HG02938 (cell line): ENCODE measurements around the gene FAM181A.

ENCODE experiments used
- ATAC-seq: cut with Tn5 transposase; IDR thresholded peaks from one replicate; pipeline ENCODE4 v1.9.1; 2021; ENCODE audit warnings: mild to moderate bottlenecking, moderate library complexity; ENCODE audit not compliant: unreplicated experiment

FAM181A gene

DNA sequence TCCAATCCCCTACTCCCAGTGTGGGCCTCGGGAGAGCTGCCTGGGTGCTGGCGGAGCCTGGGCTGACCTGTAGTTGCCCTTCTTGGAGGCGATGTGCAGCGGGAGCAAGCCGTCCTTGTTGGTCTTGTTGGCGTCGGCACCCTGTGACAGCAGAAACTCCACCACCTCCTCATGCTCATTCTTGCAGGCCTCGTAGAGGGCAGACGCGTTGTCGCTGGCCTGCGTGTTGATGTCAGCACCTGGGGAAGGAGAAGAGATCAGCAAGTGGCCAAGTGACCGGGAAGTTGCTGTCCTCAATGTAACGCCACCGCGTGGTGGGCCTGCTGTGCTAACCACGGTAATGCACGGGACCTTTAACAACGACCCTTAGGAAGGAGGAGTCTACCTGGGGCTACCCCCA is 20.1 kb downstream of the FAM181A start:
- ATAC-seq, result no peak

DNA sequence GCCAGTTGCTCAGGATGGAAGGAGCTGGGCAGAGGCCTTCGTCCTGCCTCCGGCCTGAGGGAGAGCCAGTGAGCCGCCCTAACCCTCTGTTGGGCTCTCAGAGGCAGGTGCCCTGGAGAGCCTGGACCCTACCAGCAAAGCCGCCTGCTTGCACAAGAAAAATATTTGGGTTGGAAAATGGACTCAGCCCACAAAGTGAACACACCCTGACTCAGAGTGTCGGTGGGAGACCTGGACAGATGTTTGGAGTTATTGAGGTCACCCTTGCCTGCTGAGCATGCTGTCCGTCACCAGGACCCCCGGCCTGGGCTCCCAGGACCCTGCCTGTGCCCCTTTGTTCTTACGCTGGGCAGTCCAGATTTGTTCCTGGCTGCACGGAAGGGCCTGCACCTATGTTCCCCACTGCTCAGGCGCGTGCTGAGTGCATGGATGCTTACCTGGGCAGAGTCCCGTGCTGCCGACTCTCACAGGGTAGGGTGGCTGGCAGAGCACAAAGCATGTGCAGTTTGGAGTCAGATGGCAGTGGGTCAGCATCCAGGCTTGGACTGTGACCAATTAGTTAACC is 22.4 kb downstream of the FAM181A start:
- ATAC-seq, result no peak

DNA sequence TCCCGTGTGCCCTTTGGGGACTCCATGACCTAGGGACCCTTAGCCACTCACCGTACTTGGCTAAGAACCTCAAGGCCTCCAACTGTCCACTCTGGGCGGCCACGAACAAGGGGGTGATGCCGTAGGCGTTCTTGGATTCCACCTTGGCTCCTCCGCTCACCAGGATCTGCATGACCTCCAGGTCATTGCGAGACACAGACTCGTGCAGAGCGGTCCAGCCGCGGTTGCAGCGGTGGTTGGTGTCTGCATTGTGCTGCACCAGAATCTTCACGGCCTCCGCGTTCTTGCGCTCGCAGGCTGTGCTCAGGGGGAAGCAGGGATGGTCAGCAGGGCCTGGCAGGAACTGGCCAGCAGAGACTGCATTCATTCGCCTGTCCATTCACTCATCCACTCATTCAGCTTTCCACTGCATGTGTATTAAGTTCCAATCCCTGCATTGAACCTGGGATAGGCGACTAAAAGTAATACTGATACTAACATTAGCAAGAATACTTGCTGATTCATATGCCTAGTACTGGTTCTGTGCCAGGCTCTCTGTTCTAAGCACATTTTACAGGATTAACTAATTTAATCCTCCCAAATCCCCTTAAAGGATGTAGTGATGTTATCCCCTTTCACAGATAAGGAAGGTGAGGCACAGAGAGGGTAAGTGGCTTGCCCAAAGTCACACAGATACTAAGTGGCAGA is 23.9 kb downstream of the FAM181A start:
- ATAC-seq, result no peak

DNA sequence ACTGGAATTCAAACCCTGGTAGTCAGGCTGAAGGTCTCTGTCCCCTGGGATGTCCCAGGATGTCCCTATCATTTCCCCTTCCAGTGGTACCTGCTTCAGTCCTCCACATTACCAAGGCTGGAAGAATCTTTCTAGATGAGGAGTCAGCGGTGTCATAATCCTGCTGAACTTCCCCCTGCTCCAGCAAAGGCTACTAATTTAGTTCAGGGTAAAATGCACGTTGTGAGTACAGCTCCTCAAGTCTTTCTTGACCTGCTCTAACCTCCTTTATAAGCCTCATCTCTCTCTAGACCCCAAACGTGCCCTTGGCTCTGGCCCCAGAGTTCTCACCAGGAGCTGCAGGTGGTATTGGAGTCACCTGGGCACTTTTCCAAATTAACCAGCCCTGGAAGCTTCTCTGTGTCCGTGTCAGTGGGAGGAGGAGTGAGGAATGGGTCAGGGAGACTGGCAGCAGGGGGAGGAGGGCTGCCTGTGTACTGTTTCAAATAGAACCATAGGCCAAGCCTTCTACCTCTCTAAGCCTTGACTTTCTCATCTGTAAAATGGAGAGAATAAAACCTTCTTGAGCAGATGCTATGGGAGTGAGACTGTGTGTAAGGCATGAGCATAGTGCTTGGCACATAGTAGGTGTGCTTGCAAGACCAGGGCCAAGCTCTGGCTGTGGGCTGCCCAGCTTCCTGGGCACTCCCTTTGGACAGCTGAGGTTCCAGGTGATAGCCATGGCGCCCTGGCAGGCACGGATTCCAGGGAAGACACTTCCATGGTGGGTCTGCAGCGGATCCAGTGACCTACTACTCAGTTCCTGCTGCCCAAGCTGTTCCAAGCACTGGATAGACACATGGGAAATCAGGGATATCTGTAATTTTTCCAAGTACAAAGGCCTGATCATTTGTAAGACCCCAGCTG is 24.7 kb downstream of the FAM181A start:
- no peak for ATAC-seq

DNA sequence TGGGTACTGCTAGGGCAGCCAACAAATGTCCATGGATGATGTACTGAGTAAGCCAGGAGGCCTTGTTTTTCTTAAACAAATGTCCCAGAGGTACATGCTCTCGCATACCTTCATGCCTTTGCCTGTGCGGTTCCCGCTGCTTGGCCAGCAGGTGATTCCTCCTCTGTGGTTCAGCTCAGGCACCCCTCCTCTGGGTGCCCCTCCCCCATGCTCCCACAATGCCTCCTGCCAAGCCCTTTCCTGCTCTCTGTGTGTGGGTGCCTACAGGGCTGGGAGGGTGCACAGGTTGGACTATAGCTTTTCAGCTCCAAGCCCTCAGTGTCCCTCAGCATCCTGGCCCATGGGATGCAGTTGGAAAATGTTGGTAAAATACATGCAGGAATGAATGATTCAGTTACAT is 25.7 kb downstream of the FAM181A start:
- ATAC-seq, result no peak

DNA sequence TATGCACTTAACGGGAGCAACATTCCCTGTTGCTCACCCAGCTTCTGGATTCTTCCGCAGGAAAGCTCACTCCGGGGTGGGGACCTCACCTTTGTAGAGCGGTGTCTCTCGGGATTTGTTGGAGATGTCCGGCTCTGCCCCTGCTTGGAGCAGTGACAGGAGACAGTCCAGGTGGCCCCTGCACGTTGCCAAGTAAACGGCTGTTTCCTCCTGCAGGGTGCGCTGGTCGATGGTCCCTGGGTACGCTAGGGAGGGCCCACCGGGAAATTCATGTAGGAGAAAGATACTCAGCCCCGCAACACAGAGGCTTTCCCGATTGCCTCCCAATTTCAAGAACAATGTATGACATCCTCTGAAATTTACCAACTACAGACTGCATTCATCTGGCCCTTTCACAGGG is 26.1 kb downstream of the FAM181A start:
- no peak for ATAC-seq

DNA sequence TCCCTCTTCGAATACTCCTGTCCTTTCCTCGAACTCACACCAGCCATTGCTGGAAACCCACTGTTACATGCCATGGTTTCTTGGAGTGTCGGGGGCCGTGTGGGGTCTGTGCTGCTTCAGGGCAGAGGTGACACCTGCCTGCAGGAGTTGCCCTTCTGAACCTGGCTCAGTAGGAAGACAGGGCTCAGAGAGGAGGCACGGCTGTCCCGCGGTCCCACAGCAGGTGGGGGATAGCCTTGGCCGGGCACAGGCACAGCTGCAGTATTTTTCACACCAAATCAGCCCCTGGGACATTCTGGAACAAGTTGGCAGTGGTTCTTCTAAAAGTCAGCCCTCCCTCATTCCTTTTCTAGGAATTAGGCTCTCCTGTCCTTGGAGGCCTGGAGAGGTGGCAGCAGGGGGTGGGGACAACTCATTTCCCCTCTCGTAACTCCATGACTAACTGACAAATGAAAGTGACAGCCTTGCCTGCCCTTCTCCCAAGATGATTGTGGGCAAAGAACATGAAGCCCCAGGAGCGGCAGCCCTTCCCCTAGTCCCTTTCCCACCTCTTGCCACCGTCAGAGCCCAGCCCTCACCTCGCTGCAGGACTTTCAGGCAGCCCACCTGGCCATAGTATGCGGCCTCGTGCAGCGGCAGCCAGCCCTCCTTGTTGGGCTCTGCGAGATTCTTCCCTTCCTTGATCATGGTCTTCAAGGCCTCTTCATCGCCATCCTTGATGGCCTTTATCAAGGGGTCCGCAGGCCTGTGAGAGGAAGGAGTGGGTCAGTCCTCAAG is 26.8 kb downstream of the FAM181A start:
- no peak for ATAC-seq

DNA sequence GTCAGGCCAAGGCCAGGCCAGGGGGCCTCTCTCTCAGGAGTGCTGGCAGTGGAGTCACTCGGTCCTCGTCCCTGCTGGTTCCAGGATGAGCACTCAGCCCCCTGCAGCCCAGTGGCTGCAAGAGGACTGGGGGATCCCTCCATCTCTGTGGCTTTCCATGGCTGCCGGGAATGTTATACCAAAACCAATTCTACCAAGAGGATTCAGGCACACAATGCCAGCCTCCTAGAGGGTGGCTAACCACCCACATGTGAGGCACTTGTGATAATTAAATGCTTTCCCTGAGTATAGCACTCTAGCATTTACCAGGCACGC is 27.3 kb downstream of the FAM181A start:
- ATAC-seq, result no peak

DNA sequence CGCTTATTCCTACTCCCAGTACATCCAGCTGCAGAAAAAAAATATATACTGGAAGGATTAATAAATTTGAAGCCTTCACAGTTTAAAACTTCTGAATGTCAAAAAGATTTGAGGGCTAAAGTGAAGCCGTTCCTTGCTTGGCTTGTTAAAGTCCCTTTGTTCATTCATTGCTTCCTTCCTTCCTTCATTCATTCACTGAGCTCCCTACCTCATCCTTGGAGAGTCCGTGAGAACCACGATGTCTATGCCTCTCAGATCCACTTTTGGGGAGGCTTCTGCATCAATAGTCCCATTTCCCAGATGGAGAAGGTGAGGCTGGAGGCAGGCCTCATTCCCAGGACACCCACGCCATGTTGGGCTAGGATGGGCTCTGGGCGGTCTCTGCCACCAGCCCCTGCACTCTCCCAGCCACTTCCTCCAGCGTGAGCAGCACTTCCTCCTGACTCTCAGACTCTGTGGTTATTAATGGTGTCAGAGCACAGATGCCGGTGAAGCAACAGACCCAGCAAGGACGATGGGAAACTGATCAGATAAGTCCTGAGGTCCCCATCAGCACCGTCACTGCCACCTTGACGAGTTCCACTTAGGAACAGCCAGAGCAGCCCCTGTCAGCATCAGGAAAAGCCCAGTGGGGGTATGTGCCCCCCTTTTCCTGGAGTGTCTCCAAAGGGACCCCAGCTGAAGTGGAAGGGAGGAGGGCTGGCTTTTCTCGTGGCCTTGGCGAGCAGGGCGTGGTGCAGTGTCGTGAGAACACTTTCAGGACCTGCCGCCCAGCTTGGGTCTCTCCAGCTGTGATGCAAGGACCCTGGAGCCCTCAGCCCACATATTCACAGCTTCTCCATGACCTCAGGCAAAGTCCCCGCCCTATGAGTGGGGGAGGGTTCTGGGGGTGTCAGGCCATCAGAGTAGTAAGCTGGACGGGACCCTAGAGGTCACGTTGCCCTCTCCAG is 28.0 kb downstream of the FAM181A start:
- ATAC-seq, result peak; percentile 28

DNA sequence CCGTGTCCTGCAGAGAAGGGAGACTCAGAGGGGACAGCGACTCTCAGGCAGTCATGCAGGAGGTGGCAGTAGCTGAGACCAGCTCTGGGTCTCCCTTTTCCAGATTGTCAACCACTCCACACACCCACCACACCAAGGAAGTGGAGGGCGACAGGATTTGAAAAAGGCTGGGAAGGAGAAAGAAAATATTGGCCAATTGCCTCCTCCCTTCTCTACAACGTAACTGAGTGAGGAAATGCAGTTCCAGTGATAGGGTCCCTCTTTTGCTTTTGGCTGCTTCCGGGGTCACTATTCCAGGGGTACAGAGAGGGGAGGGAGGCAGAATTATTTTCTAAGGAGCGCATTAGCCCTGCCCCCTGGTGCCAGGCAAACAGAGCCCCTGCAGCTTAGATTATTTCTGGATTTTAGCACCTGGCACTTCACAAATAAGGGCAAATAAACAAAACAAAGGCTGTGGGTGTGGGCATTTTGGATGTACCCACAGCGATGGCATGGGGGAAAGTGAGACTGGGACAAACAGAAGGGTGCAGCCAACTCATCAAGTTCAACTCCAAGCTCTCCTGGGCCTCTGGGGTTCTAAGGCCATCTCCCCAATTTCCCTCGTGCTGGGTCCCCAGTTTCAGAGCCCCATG is 28.8 kb downstream of the FAM181A start:
- no peak for ATAC-seq

DNA sequence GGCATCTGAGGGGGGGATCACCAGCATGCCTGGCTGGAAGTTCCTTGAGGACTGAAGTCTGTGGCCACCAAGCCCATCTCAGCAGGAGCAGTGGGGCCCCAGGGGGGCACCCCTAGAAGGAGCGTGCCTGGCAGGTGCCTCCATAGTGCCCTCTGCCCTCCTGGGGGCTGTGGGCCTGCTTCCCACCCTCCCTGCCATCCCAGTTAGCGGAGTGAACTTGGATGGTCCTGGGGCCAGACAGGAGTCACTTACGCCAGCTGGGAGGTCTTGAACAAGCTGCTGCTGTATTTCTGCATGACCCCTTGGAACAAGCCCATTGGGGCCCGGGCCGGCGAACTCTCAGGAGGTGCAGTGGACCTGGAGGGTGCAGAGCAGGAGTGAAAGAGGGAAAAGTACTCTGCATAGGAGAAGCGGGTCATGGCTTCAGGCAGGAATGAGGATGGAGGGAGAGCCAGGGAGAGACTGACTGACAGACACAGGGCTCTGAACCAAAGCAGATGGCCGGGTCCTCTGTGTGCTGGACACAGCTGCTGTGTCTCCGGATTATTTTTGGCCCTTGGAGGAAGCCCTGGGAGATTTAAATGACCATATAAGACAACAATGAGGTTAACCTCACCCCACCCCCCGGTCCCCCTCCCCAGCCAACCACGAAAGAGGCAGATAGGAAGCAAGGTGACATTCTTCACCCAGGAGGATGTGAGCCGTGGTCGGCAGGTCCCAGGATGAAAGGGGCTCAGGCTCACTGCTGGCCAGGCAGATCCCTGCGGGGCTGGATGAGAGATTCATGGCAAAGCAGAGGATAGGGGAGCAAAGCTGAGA is 29.6 kb downstream of the FAM181A start:
- no peak for ATAC-seq

DNA sequence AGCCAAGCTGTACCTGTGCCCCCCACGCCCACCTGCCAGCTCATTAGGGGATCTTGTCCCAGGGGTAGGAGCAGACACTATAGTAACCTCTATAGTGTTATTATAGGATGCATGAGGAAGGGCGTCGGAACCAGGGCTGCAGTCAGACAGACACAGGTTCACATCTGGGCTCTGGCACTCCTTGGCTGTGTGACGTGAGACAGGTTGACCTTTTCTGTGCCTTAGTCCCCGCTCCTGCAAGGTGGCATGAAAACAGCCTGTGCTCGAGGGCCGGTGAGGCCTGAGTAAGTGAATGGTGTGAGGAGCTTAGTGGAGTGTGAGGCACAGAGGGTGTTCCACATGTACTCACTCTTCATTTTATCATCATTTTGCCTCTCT is 30.2 kb downstream of the FAM181A start:
- ATAC-seq, result no peak

DNA sequence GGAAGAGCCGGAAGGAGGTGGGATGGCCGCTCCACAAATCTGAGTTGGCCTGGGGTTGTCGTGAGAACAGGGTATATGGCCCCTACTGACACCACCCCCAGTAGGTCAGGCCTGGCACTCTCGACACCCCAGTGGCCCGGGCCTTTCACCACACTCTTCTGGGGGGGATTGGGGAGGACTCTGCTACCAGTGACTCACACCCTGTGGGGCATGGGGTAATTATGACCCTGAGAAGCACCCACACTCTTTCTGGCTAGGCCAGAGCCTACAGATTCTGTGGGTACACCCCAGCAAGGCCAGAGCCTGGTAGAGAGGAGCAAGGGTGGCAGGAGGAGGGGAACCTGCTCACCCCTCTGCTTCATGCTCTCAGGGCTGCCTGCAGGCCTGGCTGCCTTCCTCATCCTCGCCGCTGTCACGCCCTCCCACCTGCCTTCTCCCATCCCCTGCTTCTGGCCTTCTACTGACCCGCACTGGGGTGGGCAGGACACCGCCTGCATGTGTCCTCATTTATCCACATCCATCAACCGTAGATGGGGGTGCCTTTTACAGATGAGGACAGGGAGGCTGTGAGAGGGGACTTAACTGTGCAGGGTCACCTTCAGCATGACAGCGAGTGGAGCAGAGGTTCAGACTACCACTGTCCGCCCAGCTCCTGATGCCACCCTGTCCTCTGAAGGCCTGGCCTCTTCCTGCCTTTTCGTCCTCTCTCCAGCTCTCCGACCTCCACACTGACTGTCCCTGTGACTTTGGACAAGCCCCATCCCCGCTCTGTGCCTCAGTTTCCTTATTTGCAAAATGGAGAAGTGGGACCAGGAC is 30.8 kb downstream of the FAM181A start:
- no peak for ATAC-seq

DNA sequence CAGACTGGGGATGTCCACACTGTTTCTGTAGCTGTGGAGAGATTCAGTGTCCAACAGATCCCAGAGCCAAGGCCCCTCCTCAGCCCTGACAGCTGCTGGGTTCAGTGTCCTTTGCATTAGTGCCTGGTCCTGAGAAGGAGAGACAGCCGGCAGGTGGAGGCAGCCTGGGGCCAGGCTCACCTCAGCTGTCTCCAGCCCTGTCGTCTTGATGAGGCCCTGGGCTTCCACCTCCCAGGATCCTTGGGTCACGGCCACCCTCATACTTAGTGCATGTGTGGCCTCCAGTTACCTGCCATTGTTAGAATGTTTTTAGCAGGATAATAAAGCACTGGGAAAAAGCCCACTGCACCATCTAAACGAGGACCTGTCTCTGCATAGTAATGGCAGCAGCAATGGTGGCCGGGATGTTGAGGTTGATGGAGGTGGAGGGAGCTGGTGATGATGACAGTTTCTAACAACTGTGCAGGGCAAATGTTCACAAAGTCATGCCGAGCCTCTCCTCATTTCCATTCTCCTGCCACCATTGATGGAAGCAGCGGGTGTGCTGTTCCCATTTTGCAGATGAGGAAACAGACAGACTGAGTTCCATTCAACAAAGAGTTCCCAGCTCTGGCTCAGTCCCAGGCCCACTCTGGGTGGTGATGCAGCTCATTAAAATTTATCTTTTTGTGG is 31.6 kb downstream of the FAM181A start:
- no peak for ATAC-seq

DNA sequence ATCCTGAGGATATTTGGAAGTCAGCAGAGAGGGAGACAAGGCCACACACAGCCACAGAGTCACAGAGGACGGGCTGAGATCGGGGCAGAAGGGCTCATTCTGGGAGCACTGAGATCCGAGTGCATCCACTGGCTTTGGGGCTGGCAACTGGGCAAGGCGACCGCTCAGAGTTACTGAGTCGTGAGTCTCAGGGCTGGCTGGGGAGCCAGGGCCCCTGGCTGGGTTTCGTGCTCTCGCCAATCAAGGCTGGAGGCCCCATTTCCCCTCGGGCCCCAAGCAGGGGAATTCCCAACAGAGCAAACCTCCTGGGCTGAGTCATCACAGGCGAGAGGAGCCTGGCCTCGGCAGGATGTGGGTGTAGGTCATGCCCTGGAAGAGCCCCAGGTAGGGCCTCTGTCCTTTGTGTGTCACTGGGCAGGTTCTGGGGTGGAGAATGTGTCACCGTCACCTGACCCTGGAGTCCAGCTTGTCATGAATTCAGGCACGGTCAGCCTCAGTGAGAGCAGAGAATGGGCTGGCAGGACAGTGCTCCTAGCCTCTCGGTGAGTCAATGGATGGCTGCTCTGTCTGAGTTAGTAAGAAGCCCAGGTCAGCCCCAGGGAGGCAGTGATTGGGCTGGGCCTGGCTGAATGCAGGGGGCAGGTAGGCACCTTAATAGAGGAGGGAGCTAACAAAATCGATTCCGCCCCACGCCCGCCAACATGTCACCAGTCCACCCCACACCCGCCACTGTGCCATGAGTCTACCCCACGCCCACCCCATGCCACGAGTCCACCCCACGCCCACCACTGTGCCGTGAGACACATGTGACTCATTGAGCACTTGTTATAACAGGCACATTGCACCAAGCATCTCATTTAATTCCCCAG is 32.3 kb downstream of the FAM181A start:
- peak; percentile 58 for ATAC-seq

DNA sequence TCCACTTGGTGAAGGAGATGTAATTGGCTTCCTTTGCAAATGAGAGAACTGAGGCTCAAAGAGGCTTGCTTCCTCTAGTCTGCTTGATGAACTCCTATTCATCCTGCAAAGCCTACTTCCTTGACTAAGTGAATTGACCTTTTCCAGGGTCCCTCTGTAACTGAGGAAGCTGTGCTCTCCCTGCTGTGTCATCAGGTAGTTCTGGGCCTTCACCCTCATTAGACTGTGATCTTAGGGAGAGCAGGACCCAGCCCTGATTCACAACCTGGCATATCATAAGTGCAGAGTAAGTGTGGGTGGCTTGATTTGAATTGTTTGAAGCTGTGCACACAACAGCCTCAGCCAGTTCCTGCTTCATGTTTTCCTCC is 32.9 kb downstream of the FAM181A start:
- ATAC-seq, result no peak
